Prostate gland (tissue), 2 donors: ENCODE data around the gene LRRIQ1. TPM values are rescaled to one million over a fixed set of nuclear protein-coding genes. Genes with fewer than 3 reads are reported as not detected.

ENCODE experiments used
- DNase-seq: peaks from one replicate; pipeline ENCODE4 v3.0.0-alpha.2; 2019; ENCODE audit warnings: low spot score
- H3K27ac ChIP-seq, 2 donors: fragments of 200-600 bp; sonication (generic); 2 replicates each; pipeline ENCODE4 v1.5.1; 2017 to 2019
- H3K27me3 ChIP-seq: fragments of 200-600 bp; sonication (generic); replicated peaks from 2 replicates; pipeline ENCODE4 v1.5.1; 2019; ENCODE audit not compliant: insufficient read depth
- H3K36me3 ChIP-seq, 2 donors: fragments of 200-600 bp; sonication (generic); 1 replicate in 1 of 2; 2 replicates in 1 of 2; pipeline versions ENCODE4 v1.5.1 to v1.8.1; 2017 to 2019
- H3K4me1 ChIP-seq: fragments of 200-600 bp; sonication (generic); replicated peaks from 2 replicates; pipeline ENCODE4 v1.5.1; 2019
- H3K4me3 ChIP-seq, 2 donors: fragments of 200-600 bp; sonication (generic); 2 replicates each; pipeline ENCODE4 v1.5.1; 2017 to 2019
- H3K9me3 ChIP-seq: fragments of 200-600 bp; sonication (generic); 2 replicates; pipeline ENCODE4 v1.5.1; 2017
- POLR2A ChIP-seq: fragments of 450-650 bp; IDR thresholded peaks from one replicate; pipeline ENCODE4 v1.6.1; 2016; ENCODE audit warnings: antibody characterized with exemption, mild to moderate bottlenecking
- POLR2AphosphoS5 ChIP-seq: sonication (generic); formaldehyde crosslinking; IDR thresholded peaks from one replicate; pipeline ENCODE4 v1.6.1; 2017; ENCODE audit warnings: antibody characterized with exemption
- WGBS: methylation state at CpG from one replicate; pipeline ENCODE4 v1.1.5; 2018; 5-methylcytosine and 5-hydroxymethylcytosine counted together
- intact Hi-C: fragments of 100-400 bp; cut with DNase I; formaldehyde crosslinking; loops from one replicate; pipeline ENCODE4 v1.14.2; 2022
- total RNA-seq, 2 donors: library from RNA; depleted of rRNA; stranded (reverse); fragments of >200 nt; gene quantifications; one replicate each; pipeline ENCODE4 v1.1.0, GENCODE V29; 2016
- TF ChIP-seq, protein P1 (sequence below), 4 experiments: fragments of 200-600 bp in 2 of 4; fragments of 450-650 bp in 2 of 4; sonication (generic) in 2 of 4; IDR thresholded peaks; 1 replicate in 3 of 4; 2 replicates in 1 of 4; pipeline ENCODE4 v1.5.1; 2016 to 2019; ENCODE audit warnings: antibody characterized with exemption in 4 of 4, mild to moderate bottlenecking in 2 of 4, moderate library complexity in 2 of 4

Gene LRRIQ1
- total RNA-seq, 2 donors from 2014 or later, result 2.6 to 12.8 TPM

DNA sequence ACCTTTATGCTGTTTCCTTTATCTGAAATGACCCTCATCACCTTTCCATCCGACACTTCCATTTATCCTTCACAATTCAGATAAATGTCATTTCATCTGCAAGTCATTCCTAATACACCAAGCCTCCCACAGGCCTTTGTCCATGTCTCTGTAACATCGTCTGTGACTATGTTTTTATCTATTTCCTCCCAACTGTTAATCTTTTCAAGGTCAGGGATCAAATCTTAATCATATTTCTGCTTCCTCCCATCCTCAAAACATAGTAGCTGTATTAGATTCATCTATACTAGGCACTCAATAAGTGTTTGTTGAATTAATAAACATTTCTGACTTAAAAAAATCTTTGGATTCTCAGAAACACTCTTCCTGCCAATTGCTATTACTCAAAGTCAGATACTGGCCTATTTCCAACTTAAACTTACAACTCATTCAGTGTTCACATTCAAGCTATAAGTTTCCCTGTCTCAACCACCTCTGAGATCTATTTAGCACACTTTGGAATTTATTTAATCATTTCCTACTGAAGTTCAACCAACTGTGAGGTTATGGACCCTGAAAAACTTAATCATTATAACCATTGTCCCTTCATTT, 143.6 kb downstream of the LRRIQ1 start:
- no peaks in the 10 kb centered on the region for H3K9me3 ChIP-seq
- no peaks in the 10 kb centered on the region for H3K4me1 ChIP-seq
- no peaks in the 10 kb centered on the region for H3K36me3 ChIP-seq
- 64% methylated on average over 2 of the region's 2 CpGs for WGBS
- no peak overlapping the region for H3K4me3 ChIP-seq
- H3K27me3 ChIP-seq, result no peaks in the 10 kb centered on the region
- H3K27ac ChIP-seq, result no peak overlapping the region
- intact Hi-C loops, result no loop called here
- TF ChIP-seq, protein P1, sequence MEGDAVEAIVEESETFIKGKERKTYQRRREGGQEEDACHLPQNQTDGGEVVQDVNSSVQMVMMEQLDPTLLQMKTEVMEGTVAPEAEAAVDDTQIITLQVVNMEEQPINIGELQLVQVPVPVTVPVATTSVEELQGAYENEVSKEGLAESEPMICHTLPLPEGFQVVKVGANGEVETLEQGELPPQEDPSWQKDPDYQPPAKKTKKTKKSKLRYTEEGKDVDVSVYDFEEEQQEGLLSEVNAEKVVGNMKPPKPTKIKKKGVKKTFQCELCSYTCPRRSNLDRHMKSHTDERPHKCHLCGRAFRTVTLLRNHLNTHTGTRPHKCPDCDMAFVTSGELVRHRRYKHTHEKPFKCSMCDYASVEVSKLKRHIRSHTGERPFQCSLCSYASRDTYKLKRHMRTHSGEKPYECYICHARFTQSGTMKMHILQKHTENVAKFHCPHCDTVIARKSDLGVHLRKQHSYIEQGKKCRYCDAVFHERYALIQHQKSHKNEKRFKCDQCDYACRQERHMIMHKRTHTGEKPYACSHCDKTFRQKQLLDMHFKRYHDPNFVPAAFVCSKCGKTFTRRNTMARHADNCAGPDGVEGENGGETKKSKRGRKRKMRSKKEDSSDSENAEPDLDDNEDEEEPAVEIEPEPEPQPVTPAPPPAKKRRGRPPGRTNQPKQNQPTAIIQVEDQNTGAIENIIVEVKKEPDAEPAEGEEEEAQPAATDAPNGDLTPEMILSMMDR (IDR thresholded peaks at IDR 0.05), result no peak
- no peak for TF ChIP-seq POLR2AphosphoS5
- TF ChIP-seq POLR2A, result no peak
- no peak for DNase-seq

DNA sequence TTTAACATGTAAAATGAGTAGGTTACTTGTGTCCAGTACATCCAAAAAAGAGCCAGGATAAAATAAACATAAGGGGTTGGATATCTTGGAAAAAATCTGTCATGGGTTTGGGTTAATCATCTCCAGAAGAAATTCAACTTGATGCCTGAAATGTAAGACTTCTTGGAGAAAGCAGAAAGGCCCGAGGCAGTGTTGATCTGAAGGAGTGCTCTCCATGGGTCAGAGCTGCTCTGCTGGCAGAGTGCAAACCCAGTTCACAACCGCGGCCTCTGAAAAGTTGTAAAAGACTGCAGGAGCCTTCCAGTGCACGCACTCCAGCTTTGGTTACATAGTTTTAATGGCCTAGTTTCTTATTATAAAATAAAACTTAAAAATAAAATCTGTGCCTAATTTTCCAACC, 146.5 kb downstream of the LRRIQ1 start:
- 26% methylated on average over 4 of the region's 4 CpGs for WGBS
- Histone ChIP-seq H3K36me3 (no peaks in the 10 kb centered on the region), H3K4me1 (no peaks in the 10 kb centered on the region), H3K9me3 (no peaks in the 10 kb centered on the region), H3K27ac (no peak overlapping the region), H3K27me3 (no peaks in the 10 kb centered on the region), H3K4me3 (no peak overlapping the region)
- TF ChIP-seq POLR2AphosphoS5 (no peak), POLR2A (no peak)
- TF ChIP-seq, protein P1 (IDR thresholded peaks at IDR 0.05), result no peak
- intact Hi-C loops, result no loop called here
- no peak for DNase-seq

DNA sequence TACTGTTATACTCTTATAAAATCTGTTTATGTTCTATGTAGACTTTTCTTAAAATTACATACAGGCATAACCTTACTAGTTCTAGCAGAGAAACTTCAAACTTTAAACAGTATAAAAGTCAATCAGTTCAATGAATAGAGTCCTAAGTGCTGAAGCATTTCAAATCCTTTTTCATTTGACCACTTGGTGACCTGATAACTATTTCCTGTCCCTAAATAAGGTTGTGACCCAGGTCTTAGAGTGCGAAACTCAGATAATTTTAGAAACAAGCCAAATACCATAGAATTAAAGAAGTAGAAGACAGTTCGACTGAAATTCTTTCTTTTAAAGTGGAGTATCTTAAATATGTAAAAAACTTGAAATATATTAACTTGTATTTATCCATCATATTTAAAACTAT, 147.7 kb downstream of the LRRIQ1 start:
- H3K9me3 ChIP-seq, result no peaks in the 10 kb centered on the region

DNA sequence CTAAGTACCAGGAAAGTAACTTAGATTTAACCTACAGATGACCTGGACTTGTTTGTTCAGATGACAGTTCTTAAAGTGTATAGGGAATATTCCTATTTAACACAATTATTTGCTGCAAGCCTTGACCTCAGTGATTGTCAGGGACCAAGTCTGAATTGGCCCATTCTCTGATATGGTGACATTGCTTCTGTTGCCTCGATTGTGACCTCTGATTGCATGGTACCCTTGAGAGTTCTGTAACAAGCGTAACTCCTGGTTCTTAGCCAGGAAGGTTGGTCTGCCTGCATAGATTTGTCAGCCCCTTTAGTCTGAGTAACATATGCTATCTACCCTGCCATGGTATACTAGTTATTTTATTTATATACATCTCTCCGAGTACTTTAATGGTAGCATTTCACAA, 150.1 kb downstream of the LRRIQ1 start:
- Histone ChIP-seq H3K4me1 (no peaks in the 10 kb centered on the region), H3K9me3 (no peaks in the 10 kb centered on the region), H3K36me3 (no peaks in the 10 kb centered on the region), H3K27ac (no peak overlapping the region), H3K4me3 (no peak overlapping the region), H3K27me3 (no peaks in the 10 kb centered on the region)
- TF ChIP-seq POLR2A, result no peak
- TF ChIP-seq, protein P1 (IDR thresholded peaks at IDR 0.05), result no peak
- no peak for TF ChIP-seq POLR2AphosphoS5
- DNase-seq, result no peak
- WGBS, result 78% methylated on average over 3 of the region's 3 CpGs
- intact Hi-C loops, result no loop called here

More for the DNA sequence above, 147.7 kb downstream of the LRRIQ1 start:
- Histone ChIP-seq H3K27ac (no peak overlapping the region), H3K27me3 (no peaks in the 10 kb centered on the region), H3K4me1 (no peaks in the 10 kb centered on the region), H3K4me3 (no peak overlapping the region), H3K36me3 (no peaks in the 10 kb centered on the region)
- 51% methylated on average over 2 of the region's 2 CpGs for WGBS
- intact Hi-C loops, result no loop called here
- TF ChIP-seq, protein P1 (IDR thresholded peaks at IDR 0.05), result no peak
- TF ChIP-seq POLR2AphosphoS5 (no peak), POLR2A (no peak)
- no peak for DNase-seq

DNA sequence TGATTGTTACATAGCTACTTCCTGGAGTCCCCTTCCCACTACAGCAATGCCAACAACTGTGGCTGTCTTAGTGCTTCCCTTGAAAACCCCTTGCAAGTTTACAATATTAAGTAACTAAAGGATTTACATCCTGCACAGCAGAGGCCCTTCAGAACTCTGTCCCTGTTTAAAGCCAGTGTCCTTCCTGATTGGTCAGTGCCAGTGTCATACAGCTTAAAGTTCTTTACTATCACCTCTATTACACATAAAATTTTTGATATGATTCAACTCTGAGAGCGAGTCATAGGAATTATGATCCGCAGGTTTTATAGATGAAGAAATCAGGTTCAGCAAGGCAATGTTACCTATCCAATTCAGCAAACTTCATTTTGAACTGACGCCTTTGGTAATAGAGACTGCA, 152.5 kb downstream of the LRRIQ1 start:
- H3K4me1 ChIP-seq, result no peaks in the 10 kb centered on the region
- no peaks in the 10 kb centered on the region for H3K9me3 ChIP-seq
- no peak overlapping the region for H3K4me3 ChIP-seq
- intact Hi-C loops, result no loop called here
- no peaks in the 10 kb centered on the region for H3K36me3 ChIP-seq
- 68% methylated on average over 3 of the region's 3 CpGs for WGBS
- DNase-seq, result no peak
- no peak for TF ChIP-seq POLR2A
- TF ChIP-seq, protein P1 (IDR thresholded peaks at IDR 0.05), result no peak
- TF ChIP-seq POLR2AphosphoS5, result no peak
- H3K27me3 ChIP-seq, result no peaks in the 10 kb centered on the region
- no peak overlapping the region for H3K27ac ChIP-seq
